A673 (cell line): ENCODE results near the gene ACE2. TPM values are rescaled to one million over a fixed set of nuclear protein-coding genes. Genes with fewer than 3 reads are reported as not detected.

Experiments
- BruUV-seq: library from RNA; stranded (reverse); fragments of 400-500 nt; replicated peaks from 2 replicates; lab custom pipeline; 2021; lab: Mats Ljungman, UMichigan
- CTCF ChIA-PET: fragments of 300-600 bp; sonication (Branson Sonifier 250); formaldehyde crosslinking; loops from one replicate; lab custom pipeline; 2022; ENCODE audit warnings: antibody characterized with exemption; lab: Charles Lee
- POLR2A ChIA-PET: fragments of 300-600 bp; sonication (Branson Sonifier 250); formaldehyde crosslinking; loops from one replicate; lab custom pipeline; 2022; ENCODE audit warnings: antibody characterized with exemption; ENCODE audit not compliant: low non-redundant PET; lab: Charles Lee
- DNase-seq: peaks from one replicate; pipeline ENCODE4 v3.0.0-alpha.2; 2015; ENCODE audit warnings: low spot score
- H3K27ac ChIP-seq: fragments of 200-600 bp; sonication (generic); 2 replicates; pipeline ENCODE4 v1.5.1; 2016; ENCODE audit warnings: mixed run types, low read depth, mild to moderate bottlenecking, mixed read lengths, antibody characterized with exemption, low read length; ENCODE audit not compliant: poor library complexity, severe bottlenecking
- H3K27me3 ChIP-seq: fragments of 200-600 bp; sonication (generic); replicated peaks from 2 replicates; pipeline ENCODE4 v1.6.1; 2017; ENCODE audit warnings: mixed run types, low read depth, mild to moderate bottlenecking, mixed read lengths, antibody characterized with exemption, low read length; ENCODE audit not compliant: insufficient read depth, poor library complexity
- H3K36me3 ChIP-seq: fragments of 200-600 bp; sonication (generic); 2 replicates; pipeline ENCODE4 v1.6.1; 2016; ENCODE audit warnings: mixed run types, mild to moderate bottlenecking, mixed read lengths, antibody characterized with exemption, low read length; ENCODE audit not compliant: insufficient read depth, poor library complexity, severe bottlenecking
- H3K4me1 ChIP-seq: fragments of 200-600 bp; sonication (generic); 2 replicates; pipeline ENCODE4 v1.6.1; 2017; ENCODE audit warnings: mixed run types, mild to moderate bottlenecking, mixed read lengths, antibody characterized with exemption, low read length; ENCODE audit not compliant: insufficient read depth, poor library complexity, severe bottlenecking
- H3K4me3 ChIP-seq: fragments of 200-600 bp; sonication (generic); 2 replicates; pipeline ENCODE4 v1.5.1; 2016; ENCODE audit warnings: low read depth, mixed run types, mild to moderate bottlenecking, mixed read lengths, low read length; ENCODE audit not compliant: poor library complexity, severe bottlenecking
- H3K9me3 ChIP-seq: fragments of 200-600 bp; sonication (generic); 2 replicates; pipeline ENCODE4 v1.6.1; 2016; ENCODE audit warnings: mixed run types, low read depth, mild to moderate bottlenecking, mixed read lengths, antibody characterized with exemption, low read length; ENCODE audit not compliant: poor library complexity, severe bottlenecking
- EZH2 ChIP-seq: fragments of 200-600 bp; sonication (generic); IDR thresholded peaks from 2 replicates; pipeline ENCODE4 v1.6.1; 2017; ENCODE audit warnings: borderline replicate concordance, low read depth, mild to moderate bottlenecking, mixed read lengths, antibody characterized with exemption, low read length; ENCODE audit not compliant: poor library complexity, severe bottlenecking
- intact Hi-C: fragments of 100-400 bp; cut with micrococcal nuclease; formaldehyde crosslinking; loops from one replicate; pipeline ENCODE4 v1.10.0; 2022; ENCODE audit not compliant: unreplicated experiment
- total RNA-seq: library from RNA; stranded (reverse); gene quantifications from 2 replicates; pipeline ENCODE4 v1.2.3, GENCODE V29; 2021
- TF ChIP-seq, protein P1 (sequence below): fragments of 300-800, 200-600 bp; sonication (generic); conservative IDR thresholded peaks from 2 replicates; pipeline ENCODE4 v1.5.1; 2017; ENCODE audit warnings: low read depth, mild to moderate bottlenecking, antibody characterized with exemption, low read length, moderate library complexity, mixed read lengths

ACE2 gene
- total RNA-seq, 1 experiment from 2014 or later = not detected

DNA sequence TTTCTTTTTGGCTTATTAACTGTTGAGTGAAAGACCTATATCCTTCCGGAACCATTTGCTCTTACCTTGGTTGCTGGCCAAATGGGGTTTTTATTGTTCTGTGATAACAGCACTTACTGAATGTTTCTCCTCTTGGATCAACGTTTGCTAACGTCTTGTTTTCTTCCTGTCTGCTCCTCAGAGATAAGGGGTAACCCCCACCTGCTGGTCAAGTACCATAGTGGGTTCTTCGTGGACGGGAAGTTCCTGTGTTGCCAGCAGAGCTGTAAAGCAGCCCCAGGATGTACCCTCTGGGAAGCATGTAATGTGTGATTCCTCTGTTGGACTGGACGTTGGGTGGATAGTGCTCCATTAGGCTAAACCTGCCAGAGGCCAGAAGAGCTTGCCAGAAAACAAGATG is 84.8 kb downstream of the ACE2 start:
- ChIA-PET POLR2A (no interaction called here), CTCF (no interaction called here)
- DNase-seq = no peak
- no TSS peak for BruUV-seq
- no peak overlapping the region for H3K27ac ChIP-seq
- intact Hi-C loops = no loop called here
- H3K4me3 ChIP-seq = no peak overlapping the region
- no peaks in the 10 kb centered on the region for H3K36me3 ChIP-seq
- TF ChIP-seq, protein P1, sequence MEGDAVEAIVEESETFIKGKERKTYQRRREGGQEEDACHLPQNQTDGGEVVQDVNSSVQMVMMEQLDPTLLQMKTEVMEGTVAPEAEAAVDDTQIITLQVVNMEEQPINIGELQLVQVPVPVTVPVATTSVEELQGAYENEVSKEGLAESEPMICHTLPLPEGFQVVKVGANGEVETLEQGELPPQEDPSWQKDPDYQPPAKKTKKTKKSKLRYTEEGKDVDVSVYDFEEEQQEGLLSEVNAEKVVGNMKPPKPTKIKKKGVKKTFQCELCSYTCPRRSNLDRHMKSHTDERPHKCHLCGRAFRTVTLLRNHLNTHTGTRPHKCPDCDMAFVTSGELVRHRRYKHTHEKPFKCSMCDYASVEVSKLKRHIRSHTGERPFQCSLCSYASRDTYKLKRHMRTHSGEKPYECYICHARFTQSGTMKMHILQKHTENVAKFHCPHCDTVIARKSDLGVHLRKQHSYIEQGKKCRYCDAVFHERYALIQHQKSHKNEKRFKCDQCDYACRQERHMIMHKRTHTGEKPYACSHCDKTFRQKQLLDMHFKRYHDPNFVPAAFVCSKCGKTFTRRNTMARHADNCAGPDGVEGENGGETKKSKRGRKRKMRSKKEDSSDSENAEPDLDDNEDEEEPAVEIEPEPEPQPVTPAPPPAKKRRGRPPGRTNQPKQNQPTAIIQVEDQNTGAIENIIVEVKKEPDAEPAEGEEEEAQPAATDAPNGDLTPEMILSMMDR = no peak
- TF ChIP-seq EZH2 = no peak
- peaks cover 8% of the 10 kb centered on the region for H3K27me3 ChIP-seq
- no peaks in the 10 kb centered on the region for H3K9me3 ChIP-seq
- no peaks in the 10 kb centered on the region for H3K4me1 ChIP-seq

DNA sequence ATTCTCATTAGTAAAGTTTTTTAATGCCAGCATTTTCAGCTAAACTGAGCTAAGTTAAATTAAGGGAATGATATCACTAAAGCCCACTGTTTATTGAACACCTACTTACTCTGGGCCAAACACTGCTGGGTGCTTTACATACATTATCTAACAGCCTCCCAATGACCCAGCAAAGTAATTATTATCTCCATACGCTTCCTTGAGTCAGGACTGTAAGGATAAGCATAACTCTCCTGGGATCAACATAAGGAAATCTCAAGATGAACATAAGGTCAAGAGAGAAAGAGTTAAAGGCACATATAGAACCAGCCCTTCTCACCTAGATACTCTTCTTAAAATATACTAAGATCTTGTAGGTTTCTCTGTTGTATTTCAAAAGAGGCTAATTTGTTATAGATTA is 86.5 kb downstream of the ACE2 start:
- no peak for DNase-seq
- intact Hi-C loops = no loop called here
- ChIA-PET CTCF (no interaction called here), POLR2A (no interaction called here)
- H3K9me3 ChIP-seq = no peaks in the 10 kb centered on the region
- H3K4me1 ChIP-seq = no peaks in the 10 kb centered on the region
- H3K27me3 ChIP-seq = peaks cover 8% of the 10 kb centered on the region
- H3K36me3 ChIP-seq = no peaks in the 10 kb centered on the region
- no TSS peak for BruUV-seq
- TF ChIP-seq, protein P1 = no peak
- no peak for TF ChIP-seq EZH2
- no peak overlapping the region for H3K27ac ChIP-seq
- no peak overlapping the region for H3K4me3 ChIP-seq

DNA sequence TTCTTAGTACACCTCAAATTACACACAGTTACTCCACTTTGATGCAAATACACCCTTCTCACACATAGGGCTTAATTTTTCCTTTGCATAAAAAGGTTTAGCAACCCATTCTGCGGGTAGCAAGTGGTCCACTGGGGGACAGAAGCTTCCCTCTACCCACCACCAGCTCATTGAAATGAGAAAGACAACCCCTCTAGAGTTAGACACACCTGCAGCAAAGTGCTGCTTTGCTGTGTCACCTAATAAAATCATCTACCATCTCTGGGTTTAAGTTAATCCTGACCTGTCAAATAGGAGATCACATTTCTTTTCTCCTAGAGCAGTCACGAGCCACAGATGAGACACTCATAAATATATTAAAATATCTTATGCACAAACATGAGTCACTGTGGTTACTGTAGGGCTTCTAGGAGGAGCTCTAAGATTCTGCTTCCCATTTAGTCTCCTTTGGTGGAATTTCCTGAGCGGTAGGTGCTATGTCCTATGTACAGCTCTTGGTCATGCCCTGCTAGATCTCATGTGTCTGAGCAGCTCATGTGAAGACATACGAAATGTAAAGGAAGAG is 88.3 kb downstream of the ACE2 start:
- no peaks in the 10 kb centered on the region for H3K9me3 ChIP-seq
- no peak for DNase-seq
- CTCF ChIA-PET = no interaction called here
- no peaks in the 10 kb centered on the region for H3K36me3 ChIP-seq
- H3K27ac ChIP-seq = no peak overlapping the region
- no peak for TF ChIP-seq EZH2
- TF ChIP-seq, protein P1 = no peak
- no TSS peak for BruUV-seq
- peaks cover 8% of the 10 kb centered on the region for H3K27me3 ChIP-seq
- no peaks in the 10 kb centered on the region for H3K4me1 ChIP-seq
- H3K4me3 ChIP-seq = no peak overlapping the region
- POLR2A ChIA-PET = no interaction called here
- intact Hi-C loops = no loop called here
